IMR-90 (cell line): Measurements from ENCODE around the gene CAB39. TPM values are rescaled to one million over a fixed set of nuclear protein-coding genes. Genes with fewer than 3 reads are reported as not detected.

Experiments used
- ATAC-seq: fragments of 200-7000 bp; cut with Tn5 transposase; 2 replicates; pipeline ENCODE4 v1.9.1; 2020; ENCODE audit warnings: low read depth, mild to moderate bottlenecking, moderate library complexity
- BruUV-seq: library from RNA; stranded (reverse); fragments of 400-500 nt; replicated peaks from 2 replicates; lab custom pipeline; 2021; lab: Mats Ljungman, UMichigan
- CTCF ChIA-PET: fragments of 300-600 bp; formaldehyde crosslinking; extraction: SDS; loops from one replicate; lab custom pipeline; 2021; ENCODE audit warnings: antibody characterized with exemption; lab: Yijun Ruan, JAX
- POLR2A ChIA-PET: fragments of 300-600 bp; sonication (Branson Sonifier 250); formaldehyde crosslinking; loops from one replicate; lab custom pipeline; 2022; ENCODE audit warnings: antibody characterized with exemption; ENCODE audit not compliant: unreplicated experiment; lab: Charles Lee
- DNase-seq: peaks from one replicate; pipeline ENCODE4 v3.0.0; 2013
- H2AFZ ChIP-seq: replicated peaks from 2 replicates; pipeline ENCODE3; 2013; ENCODE audit warnings: low read length, mild to moderate bottlenecking; ENCODE audit not compliant: poor library complexity
- H2AK5ac ChIP-seq: 2 replicates; pipeline ENCODE4 v1.6.1; 2013; ENCODE audit warnings: low read depth, low read length, inconsistent platforms
- H2AK9ac ChIP-seq: replicated peaks from 2 replicates; pipeline ENCODE3; 2013; ENCODE audit warnings: mild to moderate bottlenecking, low read depth, low read length, moderate library complexity; ENCODE audit not compliant: poor library complexity
- H2BK120ac ChIP-seq: 2 replicates; pipeline ENCODE4 v1.6.1; 2013; ENCODE audit warnings: low read depth, low read length, inconsistent platforms
- H2BK15ac ChIP-seq: 3 replicates; pipeline ENCODE4 v1.6.1; 2013; ENCODE audit warnings: low read depth, low read length, inconsistent platforms
- H2BK20ac ChIP-seq: 2 replicates; pipeline ENCODE4 v1.6.1; 2013; ENCODE audit warnings: low read depth, mild to moderate bottlenecking, inconsistent platforms, low read length, moderate library complexity
- H2BK5ac ChIP-seq: 2 replicates; pipeline ENCODE4 v1.6.1; 2013; ENCODE audit warnings: mild to moderate bottlenecking, low read depth, low read length, inconsistent platforms; ENCODE audit not compliant: poor library complexity, severe bottlenecking
- H3K14ac ChIP-seq: replicated peaks from 2 replicates; pipeline ENCODE4 v1.6.1; 2013; ENCODE audit warnings: low read depth, low read length, inconsistent platforms
- H3K18ac ChIP-seq: 2 replicates; pipeline ENCODE4 v1.6.1; 2013; ENCODE audit warnings: low read depth, low read length, control low read depth
- H3K23ac ChIP-seq: 2 replicates; pipeline ENCODE4 v1.6.1; 2013; ENCODE audit warnings: low read depth, low read length, inconsistent platforms
- H3K27ac ChIP-seq: 2 replicates; pipeline ENCODE4 v1.5.1; 2013; ENCODE audit warnings: mild to moderate bottlenecking, control low read depth, low read length; ENCODE audit not compliant: insufficient read depth
- H3K27me3 ChIP-seq: 2 replicates; pipeline ENCODE4 v1.6.1; 2013; ENCODE audit warnings: low read length; ENCODE audit not compliant: control insufficient read depth, insufficient read depth
- H3K36me3 ChIP-seq: 2 replicates; pipeline ENCODE4 v1.6.1; 2013; ENCODE audit warnings: low read length, mixed read lengths; ENCODE audit not compliant: control insufficient read depth, insufficient read depth
- H3K4ac ChIP-seq: 2 replicates; pipeline ENCODE4 v1.6.1; 2013; ENCODE audit warnings: low read depth, low read length, inconsistent platforms
- H3K4me1 ChIP-seq: 2 replicates; pipeline ENCODE4 v1.6.1; 2013; ENCODE audit warnings: low read length, mixed read lengths; ENCODE audit not compliant: control insufficient read depth, insufficient read depth
- H3K4me2 ChIP-seq: 2 replicates; pipeline ENCODE4 v1.6.1; 2013; ENCODE audit warnings: low read depth, mild to moderate bottlenecking, control low read depth, low read length, moderate library complexity
- H3K4me3 ChIP-seq: 2 replicates; pipeline ENCODE4 v1.5.1; 2013; ENCODE audit warnings: low read depth, mild to moderate bottlenecking, control low read depth, low read length, moderate library complexity; ENCODE audit not compliant: insufficient read depth
- H3K56ac ChIP-seq: 2 replicates; pipeline ENCODE4 v1.6.1; 2013; ENCODE audit warnings: low read length, inconsistent platforms; ENCODE audit not compliant: insufficient read depth; ENCODE audit errors: extremely low read depth
- H3K79me1 ChIP-seq, 2 experiments: 2 replicates each; pipeline ENCODE4 v1.6.1; 2013; ENCODE audit warnings: low read length in 2 of 2, inconsistent platforms in 1 of 2, low read depth in 1 of 2
- H3K9ac ChIP-seq: 2 replicates; pipeline ENCODE4 v1.6.1; 2013; ENCODE audit warnings: low read depth, low read length, control low read depth
- H3K9me1 ChIP-seq: 2 replicates; pipeline ENCODE4 v1.6.1; 2013; ENCODE audit warnings: low read length, inconsistent platforms; ENCODE audit not compliant: insufficient read depth
- H3K9me3 ChIP-seq: 2 replicates; pipeline ENCODE4 v1.6.1; 2013; ENCODE audit warnings: low read length; ENCODE audit not compliant: control insufficient read depth, insufficient read depth
- H4K20me1 ChIP-seq: 2 replicates; pipeline ENCODE4 v1.6.1; 2013; ENCODE audit warnings: low read length, inconsistent platforms; ENCODE audit not compliant: insufficient read depth
- H4K5ac ChIP-seq: 2 replicates; pipeline ENCODE4 v1.6.1; 2013; ENCODE audit warnings: mild to moderate bottlenecking, low read depth, low read length, control low read depth
- H4K8ac ChIP-seq, 2 experiments: 2 replicates each; pipeline ENCODE4 v1.6.1; 2013; ENCODE audit warnings: low read depth in 2 of 2, low read length in 2 of 2, control low read depth in 1 of 2, inconsistent platforms in 1 of 2
- H4K91ac ChIP-seq: 2 replicates; pipeline ENCODE4 v1.6.1; 2013; ENCODE audit warnings: low read depth, low read length, inconsistent platforms; ENCODE audit not compliant: insufficient read depth
- BHLHE40 ChIP-seq: fragments of 150-350 bp; IDR thresholded peaks from 2 replicates; pipeline ENCODE4 v1.6.1; 2016; ENCODE audit warnings: mild to moderate bottlenecking, low read depth, low read length
- CHD1 ChIP-seq: IDR thresholded peaks from 2 replicates; pipeline ENCODE4 v1.6.1; 2012; ENCODE audit warnings: low read depth, low read length, improper control_type of control experiment
- FOS ChIP-seq: fragments of 150-350 bp; IDR thresholded peaks from 2 replicates; pipeline ENCODE4 v1.6.1; 2016; ENCODE audit warnings: low read depth, low read length
- MAFK ChIP-seq: IDR thresholded peaks from 2 replicates; pipeline ENCODE4 v1.6.1; 2012; ENCODE audit warnings: low read depth, low read length, improper control_type of control experiment
- MAZ ChIP-seq: IDR thresholded peaks from 2 replicates; pipeline ENCODE4 v1.6.1; 2012; ENCODE audit warnings: low read depth, mild to moderate bottlenecking, low read length, improper control_type of control experiment, moderate library complexity, borderline replicate concordance
- MXI1 ChIP-seq: IDR thresholded peaks from 2 replicates; pipeline ENCODE4 v1.6.1; 2012; ENCODE audit warnings: low read depth, mild to moderate bottlenecking, low read length, moderate library complexity, borderline replicate concordance
- NFE2L2 ChIP-seq: fragments of 150-350 bp; IDR thresholded peaks from 2 replicates; pipeline ENCODE4 v1.6.1; 2016; ENCODE audit warnings: low read depth, mild to moderate bottlenecking, low read length
- POLR2A ChIP-seq: IDR thresholded peaks from 2 replicates; pipeline ENCODE4 v1.6.1; 2012; ENCODE audit warnings: mild to moderate bottlenecking, low read depth, low read length
- RAD21 ChIP-seq: IDR thresholded peaks from 2 replicates; pipeline ENCODE4 v1.6.1; 2012; ENCODE audit warnings: low read length, improper control_type of control experiment
- RCOR1 ChIP-seq: IDR thresholded peaks from 2 replicates; pipeline ENCODE4 v1.6.1; 2012; ENCODE audit warnings: mild to moderate bottlenecking, low read length, improper control_type of control experiment; ENCODE audit not compliant: insufficient replicate concordance
- RFX5 ChIP-seq: IDR thresholded peaks from 2 replicates; pipeline ENCODE4 v1.8.0; 2012; ENCODE audit warnings: low read depth, mild to moderate bottlenecking, low read length, moderate library complexity
- SMC3 ChIP-seq: fragments of 150-350 bp; IDR thresholded peaks from 2 replicates; pipeline ENCODE4 v1.6.1; 2016; ENCODE audit warnings: low read depth, mild to moderate bottlenecking, antibody characterized with exemption, low read length, moderate library complexity
- WGBS, 2 experiments: methylation state at CpG; one replicate each; pipeline versions ENCODE4 v1.1.5 to v1.1.7; 2013; ENCODE audit warnings: missing lambda C conversion rate in 2 of 2; ENCODE audit not compliant: insufficient read length in 1 of 2; ENCODE audit errors: extremely low coverage in 2 of 2; 5-methylcytosine and 5-hydroxymethylcytosine counted together
- dilution Hi-C: fragments of 300-500 bp; cut with HindIII; formaldehyde crosslinking; loops from one replicate; pipeline ENCODE4 v1.14.3; 2018; ENCODE audit warnings: low sequenced_read_pairs; ENCODE audit not compliant: unreplicated experiment
- in situ Hi-C: fragments of 300-500 bp; cut with MboI; formaldehyde crosslinking; loops from 3 replicates; pipeline ENCODE4 v1.14.3; 2019; ENCODE audit warnings: low sequenced_read_pairs, inconsistent platforms, mixed read lengths
- intact Hi-C: fragments of 100-400 bp; cut with micrococcal nuclease; formaldehyde crosslinking; loops from 2 replicates; pipeline ENCODE4 v1.10.0; 2022
- polyA plus RNA-seq, 3 experiments: library from polyadenylated mRNA; depleted of rRNA; stranded (reverse); fragments of >200 nt; gene quantifications; 2 replicates each; pipeline ENCODE4 v1.2.3, GENCODE V29; 2012; ENCODE audit warnings: low replicate concordance in 1 of 3
- total RNA-seq: library from RNA; depleted of rRNA; stranded (reverse); fragments of >200 nt; gene quantifications from 2 replicates; pipeline ENCODE4 v1.2.3, GENCODE V29; 2012
- TF ChIP-seq, protein P1 (sequence below): fragments of 150-350 bp; IDR thresholded peaks from 2 replicates; pipeline ENCODE4 v1.6.1; 2016; ENCODE audit warnings: low read depth, mild to moderate bottlenecking, low read length, moderate library complexity, borderline replicate concordance
- TF ChIP-seq, protein P2 (sequence below): fragments of 150-350 bp; IDR thresholded peaks from 2 replicates; pipeline ENCODE4 v1.6.1; 2017; ENCODE audit warnings: mild to moderate bottlenecking, antibody characterized with exemption, low read length, low read depth
- TF ChIP-seq, protein P3 (sequence below): conservative IDR thresholded peaks from 2 replicates; pipeline ENCODE4 v1.5.1; 2012; ENCODE audit warnings: mild to moderate bottlenecking, low read depth, low read length, improper control_type of control experiment

Gene CAB39
- total and polyA plus RNA-seq, 2 of the 4 experiments (the other 2 are of a cell fraction): 38.2 to 71.7 TPM

DNA sequence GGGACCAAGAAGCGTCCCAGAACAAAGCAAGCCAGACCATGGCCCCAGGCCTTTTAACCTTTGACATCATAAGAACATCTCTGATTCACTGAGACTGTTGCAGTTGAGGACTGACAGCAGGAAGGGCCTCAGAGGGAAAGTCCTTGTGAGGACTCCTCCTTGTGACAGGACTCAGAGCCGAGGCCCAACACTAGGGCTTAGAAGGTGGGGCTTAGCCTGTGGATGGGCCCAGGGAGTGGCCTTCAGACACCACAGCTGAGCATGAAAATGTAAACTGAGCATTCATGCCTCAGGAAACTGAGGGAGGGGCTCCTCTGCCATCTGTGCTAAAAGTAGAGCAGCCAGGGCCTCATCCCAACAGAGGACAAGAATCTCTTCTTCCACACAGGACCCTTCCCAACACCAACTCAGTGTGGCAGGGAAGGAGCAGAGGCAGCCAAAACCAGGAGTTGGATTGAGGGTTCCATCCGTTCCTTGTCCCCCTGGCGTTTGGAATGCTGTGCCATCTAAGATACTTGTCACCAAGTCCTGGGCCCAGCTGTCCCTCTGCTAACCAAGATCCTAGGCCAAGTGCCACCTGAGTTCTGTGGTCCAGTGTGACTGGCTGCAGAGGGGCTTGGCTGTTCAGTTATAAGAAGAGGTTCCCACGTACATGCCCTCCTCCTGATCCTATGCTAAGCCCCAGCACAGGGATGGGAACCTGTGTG is 37.5 kb upstream of the CAB39 start:
- Histone ChIP-seq H3K9me3 (peaks cover 6% of the 10 kb centered on the region), H3K4me3 (no peak overlapping the region), H3K14ac (no peak overlapping the region), H3K79me1 (no peaks in the 10 kb centered on the region), H3K27ac (no peak overlapping the region), H3K4ac (peak overlapping the region; percentile 45), H3K18ac (no peak overlapping the region), H3K9me1 (no peaks in the 10 kb centered on the region; the same call in 1 of the 2 replicates), H2BK20ac (0 out of 2 replicates have a peak overlapping the region, but pooled peaks have one; percentile 46), H2BK15ac (peak overlapping the region; percentile 21; the same call in 1 of the 3 replicates), H4K8ac (no peak overlapping the region), H3K56ac (no peak overlapping the region), H2BK5ac (no peak overlapping the region), H4K20me1 (no peaks in the 10 kb centered on the region), H3K4me2 (no peak overlapping the region), H3K27me3 (no peaks in the 10 kb centered on the region; the same call in 1 of the 2 replicates), H3K4me1 (peaks cover 7% of the 10 kb centered on the region; the same call in 1 of the 2 replicates), H3K23ac (no peak overlapping the region), H3K36me3 (no peaks in the 10 kb centered on the region), H2AK9ac (no peak overlapping the region), H3K9ac (no peak overlapping the region), H4K91ac (no peak overlapping the region), H2AFZ (peak overlapping the region; percentile 5), H4K5ac (no peak overlapping the region), H2BK120ac (no peak overlapping the region), H2AK5ac (peak overlapping the region; percentile 43)
- ChIA-PET CTCF (interaction anchor here (0.8 kb wide), 1 partner anchor 123 kb away, joined by 3 read pairs; no protein-coding TSS in a partner anchor), POLR2A (no interaction called here)
- BruUV-seq: no TSS peak
- 100% methylated on average over 1 of the region's 5 CpGs; no CpG with 5 or more reads in 1 of the 2 experiments for WGBS, 2 experiments
- intact Hi-C loops (no loop called here), dilution Hi-C loops (no loop called here), in situ Hi-C loops (no loop called here)
- ATAC-seq: no peak
- DNase-seq: no peak
- TF ChIP-seq RFX5 (no peak), MXI1 (no peak), RAD21 (no peak), BHLHE40 (no peak), FOS (no peak), RCOR1 (no peak), NFE2L2 (no peak), MAZ (no peak), POLR2A (no peak), CHD1 (no peak), MAFK (no peak), SMC3 (no peak)
- TF ChIP-seq, protein P1, sequence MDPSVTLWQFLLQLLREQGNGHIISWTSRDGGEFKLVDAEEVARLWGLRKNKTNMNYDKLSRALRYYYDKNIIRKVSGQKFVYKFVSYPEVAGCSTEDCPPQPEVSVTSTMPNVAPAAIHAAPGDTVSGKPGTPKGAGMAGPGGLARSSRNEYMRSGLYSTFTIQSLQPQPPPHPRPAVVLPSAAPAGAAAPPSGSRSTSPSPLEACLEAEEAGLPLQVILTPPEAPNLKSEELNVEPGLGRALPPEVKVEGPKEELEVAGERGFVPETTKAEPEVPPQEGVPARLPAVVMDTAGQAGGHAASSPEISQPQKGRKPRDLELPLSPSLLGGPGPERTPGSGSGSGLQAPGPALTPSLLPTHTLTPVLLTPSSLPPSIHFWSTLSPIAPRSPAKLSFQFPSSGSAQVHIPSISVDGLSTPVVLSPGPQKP: no peak
- TF ChIP-seq, protein P2, sequence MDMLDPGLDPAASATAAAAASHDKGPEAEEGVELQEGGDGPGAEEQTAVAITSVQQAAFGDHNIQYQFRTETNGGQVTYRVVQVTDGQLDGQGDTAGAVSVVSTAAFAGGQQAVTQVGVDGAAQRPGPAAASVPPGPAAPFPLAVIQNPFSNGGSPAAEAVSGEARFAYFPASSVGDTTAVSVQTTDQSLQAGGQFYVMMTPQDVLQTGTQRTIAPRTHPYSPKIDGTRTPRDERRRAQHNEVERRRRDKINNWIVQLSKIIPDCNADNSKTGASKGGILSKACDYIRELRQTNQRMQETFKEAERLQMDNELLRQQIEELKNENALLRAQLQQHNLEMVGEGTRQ: no peak
- TF ChIP-seq, protein P3, sequence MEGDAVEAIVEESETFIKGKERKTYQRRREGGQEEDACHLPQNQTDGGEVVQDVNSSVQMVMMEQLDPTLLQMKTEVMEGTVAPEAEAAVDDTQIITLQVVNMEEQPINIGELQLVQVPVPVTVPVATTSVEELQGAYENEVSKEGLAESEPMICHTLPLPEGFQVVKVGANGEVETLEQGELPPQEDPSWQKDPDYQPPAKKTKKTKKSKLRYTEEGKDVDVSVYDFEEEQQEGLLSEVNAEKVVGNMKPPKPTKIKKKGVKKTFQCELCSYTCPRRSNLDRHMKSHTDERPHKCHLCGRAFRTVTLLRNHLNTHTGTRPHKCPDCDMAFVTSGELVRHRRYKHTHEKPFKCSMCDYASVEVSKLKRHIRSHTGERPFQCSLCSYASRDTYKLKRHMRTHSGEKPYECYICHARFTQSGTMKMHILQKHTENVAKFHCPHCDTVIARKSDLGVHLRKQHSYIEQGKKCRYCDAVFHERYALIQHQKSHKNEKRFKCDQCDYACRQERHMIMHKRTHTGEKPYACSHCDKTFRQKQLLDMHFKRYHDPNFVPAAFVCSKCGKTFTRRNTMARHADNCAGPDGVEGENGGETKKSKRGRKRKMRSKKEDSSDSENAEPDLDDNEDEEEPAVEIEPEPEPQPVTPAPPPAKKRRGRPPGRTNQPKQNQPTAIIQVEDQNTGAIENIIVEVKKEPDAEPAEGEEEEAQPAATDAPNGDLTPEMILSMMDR: no peak
